HCT116 (cell line): Measurements from ENCODE around the gene SLC26A3. TPM values are rescaled to one million over a fixed set of nuclear protein-coding genes. Genes with fewer than 3 reads are reported as not detected.

Experiments
- ATAC-seq: fragments of 200-7000 bp; cut with Tn5 transposase; 2 replicates; pipeline ENCODE4 v1.9.1; 2020; ENCODE audit warnings: mild to moderate bottlenecking, moderate library complexity
- BruUV-seq: library from RNA; stranded (reverse); fragments of 400-500 nt; replicated peaks from 2 replicates; lab custom pipeline; 2021; lab: Mats Ljungman, UMichigan
- CTCF ChIA-PET: fragments of 300-600 bp; sonication (Branson Sonifier 250); formaldehyde crosslinking; loops from one replicate; lab custom pipeline; 2021; ENCODE audit warnings: antibody characterized with exemption; lab: Charles Lee
- POLR2A ChIA-PET: fragments of 300-600, 350-600 bp; sonication (Branson Sonifier 250); formaldehyde crosslinking; loops from one replicate; lab custom pipeline; 2021; ENCODE audit warnings: antibody characterized with exemption; lab: Charles Lee
- RAD21 ChIA-PET, 2 experiments: fragments of 300-600 bp; sonication (Branson Sonifier 250); formaldehyde crosslinking; loops; one replicate each; lab custom pipeline; 2023; ENCODE audit warnings: low total read pairs in 2 of 2; ENCODE audit not compliant: uncharacterized antibody in 2 of 2, unreplicated experiment in 2 of 2, low non-redundant PET in 1 of 2; lab: Charles Lee
- DNase-seq: peaks from one replicate; pipeline ENCODE4 v3.0.0-alpha.2; 2010; ENCODE audit warnings: low read depth, low spot score
- H2AFZ ChIP-seq: fragments of 200-600 bp; shearing (Covaris generic), sonication (generic); 2 replicates; pipeline ENCODE4 v1.6.1; 2017; ENCODE audit warnings: low read depth, mixed run types, mixed read lengths, antibody characterized with exemption, low read length; ENCODE audit not compliant: poor library complexity, severe bottlenecking
- H3K27ac ChIP-seq: 2 replicates; pipeline ENCODE4 v1.5.1; 2012; ENCODE audit warnings: low read depth, low read length
- H3K27me3 ChIP-seq: fragments of 200-600 bp; sonication (generic); 2 replicates; pipeline ENCODE4 v1.6.1; 2016; ENCODE audit warnings: mixed run types, low read length, mixed read lengths; ENCODE audit not compliant: insufficient read depth
- H3K36me3 ChIP-seq, 2 experiments: fragments of 200-500 bp in 1 of 2; fragments of 200-600 bp in 1 of 2; sonication (Bioruptor generic) in 1 of 2; sonication (generic) in 1 of 2; 2 replicates each; pipeline versions ENCODE4 v1.5.1 to v1.6.1; 2014 to 2016; ENCODE audit warnings: low read length in 2 of 2, inconsistent platforms in 1 of 2, mixed read lengths in 1 of 2, mixed run types in 1 of 2; ENCODE audit not compliant: insufficient read depth in 2 of 2, control insufficient read depth in 1 of 2
- H3K4me1 ChIP-seq, 2 experiments: fragments of 200-600 bp in 1 of 2; sonication (generic) in 1 of 2; 2 replicates each; pipeline versions ENCODE4 v1.5.1 to v1.6.1; 2012 to 2017; ENCODE audit warnings: low read length in 2 of 2, inconsistent platforms in 1 of 2, mild to moderate bottlenecking in 1 of 2, mixed read lengths in 1 of 2, mixed run types in 1 of 2, moderate library complexity in 1 of 2; ENCODE audit not compliant: insufficient read depth in 2 of 2, control insufficient read depth in 1 of 2
- H3K4me2 ChIP-seq: fragments of 200-600 bp; sonication (generic); 2 replicates; pipeline ENCODE4 v1.6.1; 2017; ENCODE audit warnings: mixed run types, low read length, mixed read lengths
- H3K4me3 ChIP-seq, 2 experiments: fragments of 200-600 bp in 1 of 2; sonication (generic) in 1 of 2; replicated peaks in 1 of 2; 2 replicates each; pipeline ENCODE4 v1.5.1; 2011 to 2016; ENCODE audit warnings: low read length in 2 of 2, control low read depth in 1 of 2, low read depth in 1 of 2, mild to moderate bottlenecking in 1 of 2, mixed read lengths in 1 of 2, mixed run types in 1 of 2
- H3K79me2 ChIP-seq: fragments of 200-600 bp; sonication (generic); 2 replicates; pipeline ENCODE4 v1.6.1; 2017; ENCODE audit warnings: mild to moderate bottlenecking, mixed run types, low read length, moderate library complexity, mixed read lengths; ENCODE audit not compliant: insufficient read depth
- H3K9ac ChIP-seq: fragments of 200-600 bp; sonication (generic); 2 replicates; pipeline ENCODE4 v1.6.1; 2016; ENCODE audit warnings: low read length, mixed read lengths
- H3K9me2 ChIP-seq: fragments of 200-600 bp; sonication (generic), shearing (Covaris generic); 2 replicates; pipeline ENCODE4 v1.6.1; 2017; ENCODE audit warnings: mixed run types, mild to moderate bottlenecking, moderate library complexity; ENCODE audit not compliant: insufficient read depth
- H3K9me3 ChIP-seq, 2 experiments: fragments of 200-500 bp in 1 of 2; fragments of 200-600 bp in 1 of 2; sonication (Bioruptor generic) in 1 of 2; sonication (generic) in 1 of 2; 2 replicates each; pipeline ENCODE4 v1.6.1; 2014 to 2017; ENCODE audit warnings: low read length in 2 of 2, mixed read lengths in 2 of 2, inconsistent platforms in 1 of 2, low read depth in 1 of 2, mild to moderate bottlenecking in 1 of 2, mixed run types in 1 of 2, moderate library complexity in 1 of 2; ENCODE audit not compliant: control insufficient read depth in 1 of 2, insufficient read depth in 1 of 2
- H4K20me1 ChIP-seq: fragments of 200-600 bp; sonication (generic), shearing (Covaris generic); 2 replicates; pipeline ENCODE4 v1.6.1; 2017; ENCODE audit warnings: mixed run types, mild to moderate bottlenecking, moderate library complexity; ENCODE audit not compliant: insufficient read depth
- ELF1 ChIP-seq: IDR thresholded peaks from 2 replicates; pipeline ENCODE4 v1.6.1; 2012; ENCODE audit warnings: low read depth, borderline replicate concordance
- EZH2 ChIP-seq: fragments of 200-600 bp; sonication (generic); IDR thresholded peaks from 2 replicates; pipeline ENCODE4 v1.6.1; 2017; ENCODE audit warnings: antibody characterized with exemption, mixed run types
- JUND ChIP-seq: IDR thresholded peaks from 2 replicates; pipeline ENCODE4 v1.6.1; 2012
- POLR2AphosphoS5 ChIP-seq: IDR thresholded peaks from 2 replicates; pipeline ENCODE4 v1.6.1; 2011; ENCODE audit warnings: mild to moderate bottlenecking, low read depth, low read length, moderate library complexity
- SRF ChIP-seq: IDR thresholded peaks from 2 replicates; pipeline ENCODE4 v1.6.1; 2012; ENCODE audit warnings: low read depth
- intact Hi-C: fragments of 100-400 bp; cut with micrococcal nuclease; formaldehyde crosslinking; loops from 2 replicates; pipeline ENCODE4 v1.10.0; 2022
- total RNA-seq: library from RNA; stranded (reverse); gene quantifications from one replicate; pipeline ENCODE4 v1.2.1, GENCODE V29; 2021; ENCODE audit not compliant: unreplicated experiment
- TF ChIP-seq, protein P1 (sequence below): IDR thresholded peaks from 2 replicates; pipeline ENCODE4 v1.6.1; 2012
- TF ChIP-seq, protein P2 (sequence below): IDR thresholded peaks from 2 replicates; pipeline ENCODE4 v1.6.1; 2012; ENCODE audit warnings: low read depth
- TF ChIP-seq, protein P3 (sequence below): IDR thresholded peaks from 2 replicates; pipeline ENCODE4 v1.6.1; 2012
- TF ChIP-seq, protein P4 (sequence below): IDR thresholded peaks from 2 replicates; pipeline ENCODE4 v1.6.1; 2011; ENCODE audit warnings: mild to moderate bottlenecking, low read length, moderate library complexity; ENCODE audit not compliant: insufficient replicate concordance; ENCODE audit errors: extremely low read depth

The SLC26A3 gene
- total RNA-seq, 1 experiment from 2014 or later = 0.54 TPM

DNA sequence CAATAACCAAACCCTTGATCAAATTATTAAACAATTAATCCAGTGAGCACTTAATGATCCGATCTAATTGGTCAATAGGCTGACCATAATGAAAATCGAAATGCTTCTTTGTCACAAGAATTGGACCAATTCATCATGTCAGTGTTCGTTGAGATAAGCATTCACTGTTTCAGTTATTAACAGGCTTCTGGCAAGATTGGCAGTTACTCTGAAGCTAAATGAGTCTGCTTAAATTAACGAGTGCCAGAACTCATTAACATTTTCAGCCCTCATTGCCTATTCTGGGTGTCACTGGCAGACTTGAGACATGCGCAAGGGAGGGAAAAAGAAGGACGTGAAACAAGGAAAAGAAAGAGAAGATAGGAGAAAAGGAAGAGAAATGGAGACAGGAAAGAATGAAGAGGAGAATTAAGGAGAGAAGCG is 30.7 kb upstream of the SLC26A3 start:
- no TSS peak for BruUV-seq
- POLR2A ChIA-PET = no interaction called here
- no peaks in the 10 kb centered on the region for H3K9me3 ChIP-seq
- H3K36me3 ChIP-seq = no peaks in the 10 kb centered on the region
- no peak for DNase-seq
- no peak overlapping the region for H3K27ac ChIP-seq
- H3K4me1 ChIP-seq = peaks cover 8 to 10% of the 10 kb centered on the region in 2 experiments; a peak in 3 of 4 replicates
- TF ChIP-seq, protein P1, sequence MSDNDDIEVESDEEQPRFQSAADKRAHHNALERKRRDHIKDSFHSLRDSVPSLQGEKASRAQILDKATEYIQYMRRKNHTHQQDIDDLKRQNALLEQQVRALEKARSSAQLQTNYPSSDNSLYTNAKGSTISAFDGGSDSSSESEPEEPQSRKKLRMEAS = no peak
- no peak for TF ChIP-seq EZH2
- TF ChIP-seq, protein P2, sequence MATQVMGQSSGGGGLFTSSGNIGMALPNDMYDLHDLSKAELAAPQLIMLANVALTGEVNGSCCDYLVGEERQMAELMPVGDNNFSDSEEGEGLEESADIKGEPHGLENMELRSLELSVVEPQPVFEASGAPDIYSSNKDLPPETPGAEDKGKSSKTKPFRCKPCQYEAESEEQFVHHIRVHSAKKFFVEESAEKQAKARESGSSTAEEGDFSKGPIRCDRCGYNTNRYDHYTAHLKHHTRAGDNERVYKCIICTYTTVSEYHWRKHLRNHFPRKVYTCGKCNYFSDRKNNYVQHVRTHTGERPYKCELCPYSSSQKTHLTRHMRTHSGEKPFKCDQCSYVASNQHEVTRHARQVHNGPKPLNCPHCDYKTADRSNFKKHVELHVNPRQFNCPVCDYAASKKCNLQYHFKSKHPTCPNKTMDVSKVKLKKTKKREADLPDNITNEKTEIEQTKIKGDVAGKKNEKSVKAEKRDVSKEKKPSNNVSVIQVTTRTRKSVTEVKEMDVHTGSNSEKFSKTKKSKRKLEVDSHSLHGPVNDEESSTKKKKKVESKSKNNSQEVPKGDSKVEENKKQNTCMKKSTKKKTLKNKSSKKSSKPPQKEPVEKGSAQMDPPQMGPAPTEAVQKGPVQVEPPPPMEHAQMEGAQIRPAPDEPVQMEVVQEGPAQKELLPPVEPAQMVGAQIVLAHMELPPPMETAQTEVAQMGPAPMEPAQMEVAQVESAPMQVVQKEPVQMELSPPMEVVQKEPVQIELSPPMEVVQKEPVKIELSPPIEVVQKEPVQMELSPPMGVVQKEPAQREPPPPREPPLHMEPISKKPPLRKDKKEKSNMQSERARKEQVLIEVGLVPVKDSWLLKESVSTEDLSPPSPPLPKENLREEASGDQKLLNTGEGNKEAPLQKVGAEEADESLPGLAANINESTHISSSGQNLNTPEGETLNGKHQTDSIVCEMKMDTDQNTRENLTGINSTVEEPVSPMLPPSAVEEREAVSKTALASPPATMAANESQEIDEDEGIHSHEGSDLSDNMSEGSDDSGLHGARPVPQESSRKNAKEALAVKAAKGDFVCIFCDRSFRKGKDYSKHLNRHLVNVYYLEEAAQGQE = no peak
- intact Hi-C loops = no loop called here
- CTCF ChIA-PET = no interaction called here
- H3K27me3 ChIP-seq = no peaks in the 10 kb centered on the region
- no peak overlapping the region for H2AFZ ChIP-seq
- H3K9me2 ChIP-seq = no peaks in the 10 kb centered on the region
- RAD21 ChIA-PET = no interaction called here
- H3K4me3 ChIP-seq = no peak overlapping the region
- no peak overlapping the region for H3K4me2 ChIP-seq
- no peak for ATAC-seq
- no peaks in the 10 kb centered on the region for H4K20me1 ChIP-seq
- H3K79me2 ChIP-seq = no peaks in the 10 kb centered on the region
- H3K9ac ChIP-seq = no peak overlapping the region

DNA sequence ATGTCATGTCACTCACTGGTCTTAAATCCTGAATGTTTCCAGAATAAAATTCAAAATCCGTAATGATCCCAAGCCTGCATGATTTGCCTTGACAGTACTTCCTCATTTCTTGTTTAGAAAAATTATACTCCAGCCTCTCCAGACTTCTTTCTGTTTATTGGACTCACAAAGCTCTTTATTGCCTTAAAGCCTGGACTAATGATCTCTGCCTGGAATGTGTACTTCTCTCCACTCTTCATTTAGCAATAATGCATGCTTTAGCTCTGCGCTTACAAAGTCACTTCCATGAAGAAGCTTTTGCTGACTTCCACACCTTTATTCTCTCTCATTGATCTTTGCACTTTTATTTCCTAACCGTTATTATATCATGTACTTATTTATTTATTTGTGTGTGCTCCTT is 27.4 kb upstream of the SLC26A3 start:
- ChIA-PET RAD21 (no interaction called here), POLR2A (no interaction called here), CTCF (no interaction called here)
- H3K9ac ChIP-seq = no peak overlapping the region
- H3K4me2 ChIP-seq = no peak overlapping the region
- ATAC-seq (no peak), DNase-seq (no peak)
- H3K9me3 ChIP-seq = no peaks in the 10 kb centered on the region
- no peaks in the 10 kb centered on the region for H3K4me1 ChIP-seq
- H3K79me2 ChIP-seq = no peaks in the 10 kb centered on the region
- no TSS peak for BruUV-seq
- no peaks in the 10 kb centered on the region for H3K27me3 ChIP-seq
- intact Hi-C loops = no loop called here
- no peaks in the 10 kb centered on the region for H4K20me1 ChIP-seq
- no peak overlapping the region for H3K4me3 ChIP-seq
- H3K9me2 ChIP-seq = no peaks in the 10 kb centered on the region
- no peaks in the 10 kb centered on the region for H3K36me3 ChIP-seq
- no peak overlapping the region for H3K27ac ChIP-seq
- no peak overlapping the region for H2AFZ ChIP-seq
- TF ChIP-seq, protein P2 = no peak
- TF ChIP-seq POLR2AphosphoS5 = no peak
- TF ChIP-seq, protein P3, sequence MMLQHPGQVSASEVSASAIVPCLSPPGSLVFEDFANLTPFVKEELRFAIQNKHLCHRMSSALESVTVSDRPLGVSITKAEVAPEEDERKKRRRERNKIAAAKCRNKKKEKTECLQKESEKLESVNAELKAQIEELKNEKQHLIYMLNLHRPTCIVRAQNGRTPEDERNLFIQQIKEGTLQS = no peak
- TF ChIP-seq, protein P1 = no peak
- TF ChIP-seq EZH2 = no peak
- TF ChIP-seq ELF1 = no peak
- TF ChIP-seq SRF = no peak
- TF ChIP-seq, protein P4, sequence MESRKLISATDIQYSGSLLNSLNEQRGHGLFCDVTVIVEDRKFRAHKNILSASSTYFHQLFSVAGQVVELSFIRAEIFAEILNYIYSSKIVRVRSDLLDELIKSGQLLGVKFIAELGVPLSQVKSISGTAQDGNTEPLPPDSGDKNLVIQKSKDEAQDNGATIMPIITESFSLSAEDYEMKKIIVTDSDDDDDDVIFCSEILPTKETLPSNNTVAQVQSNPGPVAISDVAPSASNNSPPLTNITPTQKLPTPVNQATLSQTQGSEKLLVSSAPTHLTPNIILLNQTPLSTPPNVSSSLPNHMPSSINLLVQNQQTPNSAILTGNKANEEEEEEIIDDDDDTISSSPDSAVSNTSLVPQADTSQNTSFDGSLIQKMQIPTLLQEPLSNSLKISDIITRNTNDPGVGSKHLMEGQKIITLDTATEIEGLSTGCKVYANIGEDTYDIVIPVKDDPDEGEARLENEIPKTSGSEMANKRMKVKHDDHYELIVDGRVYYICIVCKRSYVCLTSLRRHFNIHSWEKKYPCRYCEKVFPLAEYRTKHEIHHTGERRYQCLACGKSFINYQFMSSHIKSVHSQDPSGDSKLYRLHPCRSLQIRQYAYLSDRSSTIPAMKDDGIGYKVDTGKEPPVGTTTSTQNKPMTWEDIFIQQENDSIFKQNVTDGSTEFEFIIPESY = no peak
- no peak for TF ChIP-seq JUND
